ENCODE measurements around the gene MAPT. TPM values are rescaled to one million over a fixed set of nuclear protein-coding genes. Genes with fewer than 3 reads are reported as not detected.

MAPT gene
- total and polyA plus RNA-seq, 2 of the 13 experiments (the other 11 are each of a cell fraction or from before 2014, with no cell fraction given), result 2.1 to 2.8 TPM

GRCh38 chr17:45883063-45883462 lies 11.3 kb upstream of the MAPT start:
- FAIRE-seq (no peak), ATAC-seq (no peak), DNase-seq (ENCODE audit: low spot score) (no peak)
- CTCF ChIA-PET (ENCODE audit: low intra/inter-chr PET ratio, low total read pairs), result no interaction called here
- Histone ChIP-seq H4K20me1 (ENCODE audit: insufficient read depth, low read length) (no peaks in the 10 kb centered on the region), H2AFZ (ENCODE audit: low read length) (no peak overlapping the region), H3K36me3 (replicated peaks in 1 of 2; ENCODE audit: control insufficient read depth in 1 of 2, insufficient read depth in 2 of 2, low read length in 2 of 2) (no peaks in the 10 kb centered on the region), H3K4me2 (ENCODE audit: low read depth, low read length) (no peak overlapping the region), H3K4me1 (ENCODE audit: insufficient read depth, low read length) (no peaks in the 10 kb centered on the region), H3K79me2 (ENCODE audit: insufficient read depth, low read length) (no peaks in the 10 kb centered on the region), H3K9ac (ENCODE audit: insufficient read depth, low read depth, low read length) (no peak overlapping the region), H3K27me3 (ENCODE audit: control insufficient read depth in 1 of 2, insufficient read depth in 2 of 2, low read length in 2 of 2) (peaks cover 0 to 31% of the 10 kb centered on the region in 2 experiments; a peak in 3 of 5 replicates), H3K4me3 (replicated peaks in 1 of 3; ENCODE audit: insufficient read depth in 1 of 3, low read depth in 2 of 3, low read length in 3 of 3) (no peak overlapping the region), H3K27ac (ENCODE audit: extremely low read length, insufficient read depth, low read length) (no peak overlapping the region), H3K9me3 (ENCODE audit: low read length) (no peaks in the 10 kb centered on the region)
- TF ChIP-seq ZKSCAN8 (CRISPR knock-in tag; IDR thresholded peaks at IDR 0.05; ENCODE audit: borderline replicate concordance) (no peak), MTA1 (CRISPR knock-in tag; IDR thresholded peaks at IDR 0.05; ENCODE audit: borderline replicate concordance) (no peak), PAX8 (CRISPR knock-in tag; IDR thresholded peaks at IDR 0.05; ENCODE audit: borderline replicate concordance) (no peak), ZFP82 (CRISPR knock-in tag; IDR thresholded peaks at IDR 0.05; ENCODE audit: borderline replicate concordance) (no peak), ZGPAT (CRISPR knock-in tag; IDR thresholded peaks at IDR 0.05) (no peak), ZNF562 (CRISPR knock-in tag; IDR thresholded peaks at IDR 0.05; ENCODE audit: borderline replicate concordance) (no peak), EHMT2 (IDR thresholded peaks at IDR 0.05; ENCODE audit: borderline replicate concordance, low read depth, low read length) (no peak), ZFYVE20 (CRISPR knock-in tag; IDR thresholded peaks at IDR 0.05; ENCODE audit: borderline replicate concordance, low read depth) (no peak), KLF13 (CRISPR knock-in tag; IDR thresholded peaks at IDR 0.05) (no peak), PRDM15 (CRISPR knock-in tag; IDR thresholded peaks at IDR 0.05) (no peak), IRF9 (CRISPR knock-in tag; IDR thresholded peaks at IDR 0.05; ENCODE audit: borderline replicate concordance) (no peak)
- POLR2A ChIA-PET, result no interaction called here
- WGBS (ENCODE audit: low lambda C conversion rate), result 46% methylated on average over 2 of the region's 2 CpGs
- intact Hi-C loops (cut with micrococcal nuclease; ENCODE audit: unreplicated experiment), result no loop called here
- BruUV-seq (replicated peaks), result no TSS peak
- in situ Hi-C loops (cut with HindIII; ENCODE audit: extremely low pct_ligation_motif_present, low pct_unique_long_range_greater_than_20kb), result no loop called here

All from HepG2 (cell line).